ENCODE results near the gene USP34. TPM values are rescaled to one million over a fixed set of nuclear protein-coding genes. Genes with fewer than 3 reads are reported as not detected.

Gene USP34
- total and polyA plus RNA-seq, 9 of the 15 experiments (the other 6 are each of a cell fraction or from before 2014, with no cell fraction given): 19.8 to 108 (median 67.8) TPM

GRCh38 chr2:61277756-61278155 lies 193.1 kb downstream of the USP34 start:
- Histone ChIP-seq H3K27ac (ENCODE audit: extremely low read depth, low read depth, low read length) (no peak overlapping the region), H3K79me2 (ENCODE audit: control insufficient read depth, insufficient read depth, low read length) (no peaks in the 10 kb centered on the region), H3K9ac (ENCODE audit: insufficient read depth in 1 of 2, low read depth in 2 of 2, low read length in 2 of 2) (no peak overlapping the region), H3K9me3 (replicated peaks; ENCODE audit: control insufficient read depth, insufficient read depth, low read depth, low read length) (no peaks in the 10 kb centered on the region), H3K4me1 (replicated peaks in 1 of 2; ENCODE audit: control insufficient read depth in 2 of 2, insufficient read depth in 2 of 2, low read length in 2 of 2) (no peaks in the 10 kb centered on the region), H3K27me3 (ENCODE audit: control insufficient read depth in 2 of 2, insufficient read depth in 2 of 2, low read length in 2 of 2) (no peaks in the 10 kb centered on the region), H2AFZ (ENCODE audit: low read depth, low read length) (no peak overlapping the region), H4K20me1 (replicated peaks; ENCODE audit: control insufficient read depth, insufficient read depth, low read length) (no peaks in the 10 kb centered on the region), H3K9me1 (ENCODE audit: control insufficient read depth, insufficient read depth, low read length) (no peaks in the 10 kb centered on the region), H3K36me3 (ENCODE audit: control insufficient read depth, insufficient read depth, low read length) (peaks cover 57% of the 10 kb centered on the region; the same call in 2 of the 3 replicates), H3K4me3 (no peak overlapping the region), H3K4me2 (ENCODE audit: insufficient read depth, low read length) (no peak overlapping the region)
- BruUV-seq (replicated peaks): no TSS peak
- DNase-seq (ENCODE audit: extremely low read depth in 1 of 4, low spot score in 3 of 4): no peak
- no peak for ATAC-seq
- intact Hi-C loops (cut with micrococcal nuclease) (no loop called here), in situ Hi-C loops (cut with MboI) (no loop called here)
- FAIRE-seq: no peak
- 93% methylated on average over 13 of the region's 13 CpGs for whole genome bisulfite sequencing (ENCODE audit: insufficient coverage, low coverage, missing lambda C conversion rate)
- ChIA-PET CTCF (ENCODE audit: low intra/inter-chr PET ratio) (no interaction called here), POLR2A (no interaction called here)
- TF ChIP-seq MCM2 (IDR thresholded peaks at IDR 0.05; ENCODE audit: low read depth): no peak
- no peak for TF ChIP-seq MYC (IDR thresholded peaks at IDR 0.05; ENCODE audit: low read depth, low read length)
- TF ChIP-seq MYC (CRISPR knock-in tag; IDR thresholded peaks at IDR 0.05; ENCODE audit: borderline replicate concordance, low read depth): no peak
- no peak for TF ChIP-seq GTF3C2 (IDR thresholded peaks at IDR 0.05; ENCODE audit: borderline replicate concordance, extremely low read depth, insufficient read length)
- TF ChIP-seq, protein P1, sequence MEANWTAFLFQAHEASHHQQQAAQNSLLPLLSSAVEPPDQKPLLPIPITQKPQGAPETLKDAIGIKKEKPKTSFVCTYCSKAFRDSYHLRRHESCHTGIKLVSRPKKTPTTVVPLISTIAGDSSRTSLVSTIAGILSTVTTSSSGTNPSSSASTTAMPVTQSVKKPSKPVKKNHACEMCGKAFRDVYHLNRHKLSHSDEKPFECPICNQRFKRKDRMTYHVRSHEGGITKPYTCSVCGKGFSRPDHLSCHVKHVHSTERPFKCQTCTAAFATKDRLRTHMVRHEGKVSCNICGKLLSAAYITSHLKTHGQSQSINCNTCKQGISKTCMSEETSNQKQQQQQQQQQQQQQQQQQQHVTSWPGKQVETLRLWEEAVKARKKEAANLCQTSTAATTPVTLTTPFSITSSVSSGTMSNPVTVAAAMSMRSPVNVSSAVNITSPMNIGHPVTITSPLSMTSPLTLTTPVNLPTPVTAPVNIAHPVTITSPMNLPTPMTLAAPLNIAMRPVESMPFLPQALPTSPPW (CRISPR knock-in tag; IDR thresholded peaks at IDR 0.05): no peak
- TF ChIP-seq RBBP5 (IDR thresholded peaks at IDR 0.05; ENCODE audit: borderline replicate concordance, insufficient read depth, low read length, poor library complexity, severe bottlenecking): no peak
- no peak for TF ChIP-seq XRCC5 (IDR thresholded peaks at IDR 0.05; ENCODE audit: low read depth, low read length)
- no peak for TF ChIP-seq ZNF512 (tag; IDR thresholded peaks at IDR 0.05)
- no peak for TF ChIP-seq MAFK (IDR thresholded peaks at IDR 0.05; ENCODE audit: low read length)
- TF ChIP-seq ZNF431 (CRISPR knock-in tag; IDR thresholded peaks at IDR 0.05): no peak
- no peak for TF ChIP-seq CEBPZ (IDR thresholded peaks at IDR 0.05; ENCODE audit: borderline replicate concordance, low read depth, low read length)
- TF ChIP-seq RBM25 (IDR thresholded peaks at IDR 0.05; ENCODE audit: low read depth, low read length, severe bottlenecking): no peak
- TF ChIP-seq HOXB6 (CRISPR knock-in tag; IDR thresholded peaks at IDR 0.05; ENCODE audit: borderline replicate concordance): no peak

Measured in K562 (cell line).